GM04503 (cell line): ENCODE results near the gene MAD1L1.
"Not testable (repeated sequence)": the region's sequence is repeated elsewhere in the genome, so short reads cannot be mapped to it uniquely, and the experiment has no call there.

Experiments
- DNase-seq: peaks from one replicate; pipeline ENCODE4 v3.0.0-alpha.2; 2012; ENCODE audit warnings: low read depth

Gene MAD1L1

DNA sequence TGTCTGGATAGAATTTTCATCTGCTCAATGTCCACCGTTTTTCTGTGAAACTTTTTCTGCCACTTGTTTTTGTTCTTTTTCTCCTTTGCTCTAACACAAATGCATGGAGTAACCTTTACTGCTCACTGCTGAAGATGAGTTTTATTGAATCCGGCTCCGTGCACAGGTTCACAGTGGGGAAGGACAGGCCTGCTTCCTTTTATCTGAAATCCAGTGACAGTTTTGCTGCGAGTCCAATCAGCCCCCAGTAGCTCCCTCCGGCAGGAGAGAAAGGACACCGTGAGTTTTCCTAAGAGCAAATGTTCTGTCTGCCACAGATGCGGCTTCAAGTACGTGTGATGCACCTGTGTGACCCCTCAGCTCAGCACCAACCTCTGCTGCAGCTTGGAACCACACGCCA, 246.8 kb downstream of the MAD1L1 start:
- no peak for DNase-seq

DNA sequence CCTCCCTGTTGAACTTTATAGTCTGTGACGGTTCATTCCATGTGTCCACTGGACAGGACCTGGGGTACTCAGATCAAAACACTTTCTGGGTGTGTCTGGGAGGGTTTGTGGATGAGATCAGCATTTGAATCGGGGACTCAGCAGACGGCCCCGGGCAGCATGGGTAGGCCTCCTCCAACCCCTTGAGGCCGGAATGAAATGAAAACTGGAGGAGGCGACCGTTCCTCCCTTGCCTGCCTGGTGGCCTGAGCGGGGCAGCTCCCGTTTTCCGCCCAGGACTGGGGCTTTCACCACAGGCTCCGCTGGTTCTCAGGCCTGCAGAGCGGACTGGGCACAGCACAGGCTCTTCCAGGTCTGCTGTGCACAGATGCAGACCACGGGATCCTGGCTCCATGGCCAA, 247.7 kb downstream of the MAD1L1 start:
- no peak for DNase-seq

DNA sequence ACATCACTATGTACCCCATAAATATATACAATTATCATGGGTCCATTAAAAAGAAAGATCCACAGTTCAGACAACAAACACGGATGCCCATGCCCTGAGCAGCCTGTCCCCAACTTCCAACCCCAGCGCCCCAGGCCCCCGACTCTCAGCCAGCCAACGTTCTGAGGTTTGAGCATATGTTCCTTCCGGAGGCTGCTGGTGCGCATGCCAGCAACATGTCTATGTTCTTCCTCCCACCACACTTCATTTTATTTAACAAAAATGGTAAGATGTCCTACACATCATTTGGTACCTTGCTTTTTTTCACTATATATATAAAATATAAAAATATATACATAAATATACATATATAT, 250.9 kb downstream of the MAD1L1 start:
- no peak for DNase-seq

DNA sequence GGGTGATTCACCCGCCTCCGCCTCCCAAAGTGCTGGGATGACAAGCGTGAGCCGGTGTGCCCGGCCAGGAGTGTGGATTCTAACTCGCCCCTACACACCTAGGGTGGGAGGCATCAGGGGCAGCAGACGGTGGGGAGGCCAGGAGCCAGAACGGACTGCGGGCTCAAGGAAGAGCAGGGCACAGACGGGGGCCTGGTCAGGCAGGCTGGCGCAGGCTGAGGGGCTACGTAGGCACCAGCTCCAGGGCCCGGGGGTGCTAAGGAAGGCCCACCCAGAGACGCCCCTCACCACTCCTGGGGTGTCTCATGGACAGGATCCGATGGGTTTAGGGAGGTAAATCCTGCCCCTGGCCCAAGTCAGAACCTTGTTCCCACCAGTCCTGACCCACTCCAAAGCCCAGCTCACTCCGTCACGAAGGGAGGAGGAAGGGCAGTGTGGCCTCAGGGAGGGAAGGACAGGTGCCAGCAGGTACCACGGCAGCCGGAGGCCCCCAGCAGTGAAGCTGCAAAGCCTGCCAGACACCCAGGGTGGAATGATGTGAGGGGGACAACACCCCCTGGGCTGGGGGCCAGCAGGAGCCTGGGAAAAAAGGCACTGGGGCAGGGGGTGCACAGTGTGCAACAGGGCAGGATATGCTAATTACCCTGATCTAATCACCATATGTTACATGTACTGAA, 251.4 kb downstream of the MAD1L1 start:
- DNase-seq, result no peak

DNA sequence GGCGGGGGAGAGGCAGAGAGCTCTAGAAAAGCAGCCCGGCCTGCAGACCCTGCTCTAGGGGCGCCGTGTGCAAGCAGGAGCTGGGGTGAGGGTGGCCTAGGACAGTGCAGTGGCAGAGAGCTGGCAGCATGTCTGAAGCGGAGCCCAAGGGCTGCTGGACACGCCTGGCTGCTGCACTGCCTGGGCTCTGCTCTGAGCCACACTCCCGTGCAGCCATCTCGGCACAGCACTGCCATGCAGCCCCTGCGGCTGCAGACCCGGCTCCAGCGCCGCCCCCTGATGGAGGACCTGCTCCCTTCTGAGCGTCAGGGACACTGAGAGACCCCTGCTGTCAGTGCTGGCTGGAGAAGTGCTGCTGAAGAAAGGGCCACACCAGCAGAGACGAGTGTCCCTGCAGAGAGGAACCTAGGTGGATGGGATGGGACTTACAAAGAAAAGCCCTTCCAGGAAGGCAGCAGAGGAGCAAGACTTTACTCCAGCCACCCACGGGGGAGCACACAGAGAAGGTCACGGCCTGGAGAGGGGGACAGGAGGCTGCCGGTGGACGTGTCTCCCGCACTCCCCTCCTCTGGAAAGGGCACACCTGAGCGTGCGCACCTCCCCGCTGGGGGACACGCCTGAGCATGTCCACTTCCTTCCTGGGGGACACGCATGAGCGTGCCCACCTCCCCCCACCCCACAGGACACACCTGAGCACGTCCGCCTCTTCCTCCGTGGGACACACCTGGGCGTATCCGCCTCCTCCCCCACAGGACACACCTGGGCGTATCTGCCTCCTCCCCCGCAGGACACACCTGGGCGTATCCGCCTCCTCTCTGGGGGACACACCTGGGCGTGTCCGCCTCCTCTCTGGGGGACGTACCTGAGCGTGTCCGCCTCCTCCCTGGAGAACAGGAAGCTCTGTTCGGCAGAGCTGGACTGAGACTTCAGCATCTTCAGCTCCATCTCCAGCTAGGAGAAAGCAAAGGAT, 252.9 kb downstream of the MAD1L1 start:
- no peak for DNase-seq

DNA sequence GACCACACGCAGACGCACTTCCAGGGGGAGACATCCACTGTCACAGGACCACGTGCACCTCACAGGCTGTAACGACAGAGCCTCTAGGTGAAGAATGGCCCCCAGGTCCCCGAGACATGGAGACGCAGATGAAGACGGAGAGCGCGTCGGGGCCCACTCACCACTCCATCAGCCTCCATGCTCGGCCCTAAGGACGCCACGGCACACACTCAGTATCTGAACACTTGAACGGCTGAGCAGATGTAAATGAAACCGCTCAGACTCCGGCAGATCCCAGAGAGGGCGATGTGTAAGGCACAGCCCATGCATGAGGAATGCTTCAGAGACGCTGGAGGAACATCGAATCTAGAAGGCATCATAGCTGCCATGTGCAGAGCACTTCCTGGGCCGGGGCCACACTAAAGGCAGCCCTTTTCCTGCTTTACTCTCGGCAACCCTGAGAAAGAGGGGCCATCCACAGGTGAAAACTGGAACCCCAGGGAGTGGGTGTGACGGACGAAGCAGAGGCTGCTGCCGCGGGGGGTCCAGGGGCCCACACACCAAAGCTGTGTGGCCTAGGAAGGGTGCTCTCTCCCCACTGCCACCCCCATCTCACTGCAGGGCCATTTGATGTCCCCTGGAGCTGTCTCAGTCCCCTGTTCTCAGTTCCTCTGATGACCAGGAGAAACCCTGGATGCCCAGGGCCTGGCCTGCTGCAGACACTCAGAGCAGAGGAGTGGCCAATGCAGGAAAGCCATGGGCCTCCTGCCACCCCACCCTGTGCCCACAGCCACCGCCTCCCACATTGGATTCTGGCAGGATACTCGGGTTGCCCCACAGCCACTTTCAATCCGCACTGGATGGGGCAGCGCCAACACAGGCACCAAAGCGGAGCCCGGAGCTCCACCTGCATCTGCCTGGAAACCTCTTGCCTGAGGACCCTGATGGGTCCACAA, 253.8 kb downstream of the MAD1L1 start:
- no peak for DNase-seq

DNA sequence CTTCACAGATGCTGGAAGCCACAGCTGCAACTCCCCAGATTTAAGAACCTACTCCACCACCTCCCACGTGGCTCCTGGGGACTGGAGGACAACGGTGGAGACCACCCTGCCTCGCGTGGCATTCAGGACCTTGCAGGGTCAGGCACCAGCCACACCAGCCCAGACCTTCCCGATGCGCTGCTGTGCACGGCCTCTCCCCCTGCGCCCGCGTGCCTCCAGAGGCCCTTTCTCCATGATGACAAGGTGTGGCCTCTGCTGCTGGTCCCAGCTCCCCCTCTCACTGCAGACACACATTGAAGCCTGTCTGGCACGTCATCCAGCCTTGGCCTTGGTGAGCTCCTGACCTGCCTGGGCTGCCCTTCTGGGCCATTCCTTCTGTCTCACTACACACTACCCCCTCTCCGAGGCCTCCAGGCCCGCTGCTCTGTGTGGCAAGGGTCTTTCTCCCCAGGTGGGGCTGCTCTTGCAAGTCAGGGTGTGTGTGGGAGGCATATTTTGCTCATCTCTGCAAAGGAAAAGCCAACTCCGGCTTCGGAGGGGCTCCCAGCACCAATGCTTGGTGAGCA, 254.8 kb downstream of the MAD1L1 start:
- DNase-seq, result no peak

DNA sequence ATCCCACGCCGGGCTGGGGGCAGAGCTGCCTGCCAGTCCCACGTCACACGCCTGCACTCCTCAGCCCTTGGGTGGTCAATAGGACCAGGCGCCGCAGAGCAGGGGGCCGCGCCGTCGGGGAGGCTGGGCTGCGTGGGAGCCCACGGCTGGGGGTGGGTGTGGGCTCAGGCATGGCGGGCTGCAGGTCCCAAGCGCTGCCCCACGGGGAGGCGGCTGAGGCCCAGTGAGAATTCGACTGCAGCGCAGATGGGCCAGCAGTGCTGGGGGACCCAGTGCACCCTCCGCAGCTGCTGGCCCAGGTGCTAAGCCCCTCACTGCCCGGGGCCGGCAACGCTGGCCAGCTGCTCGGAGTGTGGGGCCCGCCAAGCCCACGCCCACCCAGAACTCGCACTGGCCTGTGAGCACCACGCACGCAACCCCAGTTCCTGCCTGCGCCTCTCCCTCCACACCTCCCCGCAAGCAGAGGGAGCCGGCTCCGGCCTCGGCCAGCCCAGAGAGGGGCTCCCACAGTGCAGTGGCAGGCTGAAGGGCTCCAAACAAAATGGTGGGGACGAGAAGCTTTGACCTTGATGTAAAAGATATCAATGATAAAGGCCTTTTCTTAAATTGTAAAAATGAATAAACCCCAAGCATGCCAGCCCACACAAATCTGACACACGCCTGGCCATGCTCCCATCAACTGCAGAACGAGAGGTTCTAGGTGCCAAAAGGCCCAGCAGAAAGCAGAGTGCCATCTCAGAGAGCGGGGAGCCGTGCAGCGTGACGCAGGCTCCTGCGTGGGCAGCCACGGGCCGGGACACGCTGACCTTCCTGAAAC, 255.5 kb downstream of the MAD1L1 start:
- DNase-seq, result no peak

DNA sequence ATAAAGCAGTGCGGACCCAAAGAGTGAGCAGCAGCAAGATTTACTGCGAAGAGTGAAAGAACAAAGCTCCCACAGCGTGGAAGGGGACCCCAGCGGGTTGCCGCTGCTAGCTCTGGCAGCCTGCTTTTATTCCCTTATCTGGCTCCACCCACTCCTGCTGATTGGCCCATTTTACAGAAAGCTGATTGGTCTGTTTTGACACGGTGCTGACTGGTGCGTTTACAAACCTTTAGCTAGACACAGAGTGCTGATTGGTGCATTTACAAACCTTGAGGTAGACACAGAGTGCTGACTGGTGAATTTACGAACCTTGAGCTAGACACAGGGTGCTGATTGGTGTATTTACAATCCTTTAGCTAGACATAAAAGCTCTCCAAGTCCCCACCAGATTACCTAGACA, 256.2 kb downstream of the MAD1L1 start:
- DNase-seq, result not testable (repeated sequence)

DNA sequence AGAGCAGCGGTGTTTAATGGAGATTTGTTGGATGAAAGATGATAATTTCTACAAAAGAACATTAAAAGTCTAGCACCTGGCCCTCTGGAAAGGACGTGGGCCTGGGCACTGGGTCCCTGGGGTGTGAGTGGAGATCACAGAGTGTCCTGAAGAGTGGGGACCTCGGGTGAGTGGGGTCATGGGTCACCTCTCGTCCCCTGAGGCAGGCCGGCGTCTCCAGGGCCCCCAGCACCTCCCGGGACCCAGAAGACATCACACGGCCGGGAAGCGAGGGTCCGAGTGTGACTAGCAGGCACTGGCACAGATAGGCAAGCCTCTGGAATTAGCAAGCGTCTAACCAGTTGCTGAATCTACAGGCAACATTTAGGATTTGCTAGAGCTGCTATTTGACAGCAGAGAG, 257.2 kb downstream of the MAD1L1 start:
- no peak for DNase-seq

DNA sequence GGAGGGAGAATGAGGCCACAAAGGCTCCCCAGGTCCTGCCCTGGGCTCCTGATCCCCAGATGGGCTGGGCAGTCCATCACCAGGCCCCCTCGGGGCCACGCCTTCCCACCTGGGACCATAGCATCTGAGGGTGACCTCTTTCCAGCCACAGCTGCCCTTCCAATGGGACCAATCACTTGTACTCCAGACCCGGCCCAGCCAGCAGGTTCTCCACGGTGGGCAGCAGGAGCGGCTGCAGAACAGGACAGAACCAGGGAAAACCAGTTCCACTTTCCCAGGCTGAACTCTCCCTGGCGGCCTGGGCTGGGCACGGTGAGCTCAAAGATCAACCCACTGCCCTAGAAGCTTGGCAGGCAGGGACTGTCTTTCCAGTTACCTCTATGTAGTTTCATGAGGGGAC, 257.6 kb downstream of the MAD1L1 start:
- DNase-seq, result no peak

DNA sequence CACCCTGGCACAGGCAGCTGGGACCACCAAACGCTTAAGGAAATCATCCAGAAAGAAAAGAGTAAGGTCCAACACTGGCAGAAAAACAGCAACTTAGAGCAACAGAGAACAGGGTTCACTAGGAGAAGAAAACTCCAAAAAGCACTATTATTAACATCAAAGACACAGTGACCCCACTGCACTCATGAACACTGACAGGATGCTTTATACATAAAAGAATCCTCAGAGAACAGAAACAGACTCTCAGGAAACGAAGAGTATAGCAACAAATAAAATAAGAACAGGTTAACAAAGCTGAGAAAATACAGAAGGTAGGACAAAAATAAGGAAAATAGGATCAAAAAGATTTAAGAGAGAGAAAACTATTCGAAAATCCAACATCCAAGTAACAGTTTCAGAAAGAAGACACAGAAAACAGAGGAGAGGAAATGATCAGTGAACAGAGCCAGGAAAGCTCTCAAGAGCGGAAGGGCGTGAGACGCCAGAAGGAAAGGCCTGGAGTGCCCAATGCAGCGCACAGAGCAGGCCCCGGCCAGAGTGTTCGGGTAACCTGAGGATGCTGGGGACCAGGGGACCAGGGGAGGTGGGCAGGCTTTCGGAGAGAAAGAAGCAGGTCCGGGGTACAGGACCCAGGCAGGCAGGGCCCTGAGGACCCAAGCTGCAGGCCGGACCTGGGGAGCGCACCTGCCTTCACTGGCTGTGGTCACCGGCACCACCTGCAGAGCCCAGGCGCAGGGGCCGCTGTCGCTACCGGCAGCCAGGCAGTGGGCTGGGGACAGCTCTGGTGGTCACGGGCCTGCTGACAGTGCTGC, 258.2 kb downstream of the MAD1L1 start:
- no peak for DNase-seq

DNA sequence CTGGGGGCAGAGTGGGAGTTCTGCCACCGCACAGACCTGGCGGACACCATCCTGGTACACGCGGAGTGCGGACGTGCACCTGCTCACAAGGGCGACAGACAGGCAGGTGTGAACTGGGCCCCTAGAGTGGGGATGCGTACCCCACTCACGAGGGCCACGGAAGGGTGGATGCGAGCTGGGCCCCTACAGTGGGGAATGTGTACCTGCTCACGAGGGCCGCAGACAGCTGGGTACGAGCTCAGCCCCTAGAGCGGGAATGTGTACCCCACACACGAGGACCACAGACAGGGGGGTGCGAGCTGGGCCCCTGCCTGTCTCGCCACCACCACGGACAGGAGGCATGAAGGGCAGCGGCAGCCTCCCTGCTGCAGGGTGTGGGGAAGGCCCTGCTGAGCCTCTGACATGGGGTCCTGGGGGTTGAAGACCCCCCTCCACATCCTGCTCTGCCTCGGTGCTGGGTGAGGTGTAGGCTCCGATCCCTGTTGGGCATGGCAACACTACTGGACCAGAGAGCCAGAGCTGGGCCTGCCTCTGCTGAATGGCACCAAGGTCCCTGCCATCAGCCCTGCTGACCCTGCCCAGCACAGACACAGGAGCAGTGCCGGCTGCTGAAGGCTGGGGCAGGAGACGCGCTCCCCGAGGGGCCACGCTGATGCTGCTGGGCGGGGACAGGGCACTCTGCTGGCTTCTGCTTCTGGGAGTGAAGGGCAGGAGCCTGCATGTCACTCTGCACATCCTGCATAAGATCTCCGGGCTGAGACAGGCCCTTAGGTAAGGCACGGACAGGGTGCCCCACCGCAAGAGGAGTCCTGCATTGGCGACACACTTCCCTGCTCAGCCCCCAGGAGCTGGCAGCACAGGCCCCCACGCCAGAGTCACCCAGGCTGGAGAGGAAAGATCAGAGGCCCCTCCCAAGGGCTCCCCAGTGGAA, 259.2 kb downstream of the MAD1L1 start:
- DNase-seq, result no peak

DNA sequence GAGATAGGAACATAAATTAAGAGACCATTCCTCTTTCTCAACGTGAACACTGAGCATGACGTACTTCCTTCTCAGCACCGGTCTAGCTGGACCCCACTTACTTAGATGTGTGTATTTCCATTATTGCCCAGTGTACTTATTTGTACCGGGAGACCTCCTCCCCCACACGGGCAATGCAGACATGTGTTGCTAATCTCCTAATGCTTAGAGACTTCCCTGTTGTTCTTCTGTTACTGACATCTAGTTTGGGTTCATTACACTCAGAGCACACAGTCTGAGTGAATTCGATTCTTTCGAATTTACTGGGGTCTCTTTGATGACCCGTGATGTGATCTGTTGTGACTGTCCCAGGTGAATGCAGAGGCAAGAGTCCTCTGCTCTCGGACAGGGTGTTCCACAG, 260.0 kb downstream of the MAD1L1 start:
- no peak for DNase-seq

DNA sequence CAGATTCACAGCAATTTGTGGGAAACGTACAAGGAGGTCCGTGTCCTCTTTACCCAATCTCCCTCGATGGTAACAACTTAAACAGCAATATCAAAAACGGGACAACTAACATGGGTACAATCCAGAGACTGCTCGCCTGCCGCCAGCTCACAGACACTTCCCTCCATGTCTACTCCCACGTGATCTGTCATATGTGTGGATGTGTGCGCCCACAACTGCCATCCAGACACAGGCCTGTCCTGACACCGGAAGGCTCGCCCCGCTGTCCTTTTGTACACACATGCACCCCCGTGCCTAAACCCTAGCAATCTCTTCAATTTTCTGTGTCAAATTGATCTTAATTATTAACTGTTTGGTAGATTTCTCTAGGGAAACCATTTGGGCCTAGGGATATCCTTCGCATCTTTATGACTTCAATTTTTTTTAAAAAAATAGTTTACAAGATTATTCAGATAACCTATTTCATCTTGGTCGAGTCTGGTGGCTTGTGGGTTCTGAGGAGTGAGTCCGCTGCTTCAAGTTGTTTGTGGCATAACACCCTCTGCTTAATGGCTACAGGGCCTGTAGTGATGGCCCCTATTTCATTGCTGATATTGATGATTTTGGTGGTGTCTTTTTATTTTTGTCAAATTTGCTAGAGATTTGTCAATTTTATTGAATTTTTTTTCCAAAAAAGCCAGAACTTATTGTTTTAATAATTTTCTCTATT, 260.6 kb downstream of the MAD1L1 start:
- DNase-seq, result no peak

DNA sequence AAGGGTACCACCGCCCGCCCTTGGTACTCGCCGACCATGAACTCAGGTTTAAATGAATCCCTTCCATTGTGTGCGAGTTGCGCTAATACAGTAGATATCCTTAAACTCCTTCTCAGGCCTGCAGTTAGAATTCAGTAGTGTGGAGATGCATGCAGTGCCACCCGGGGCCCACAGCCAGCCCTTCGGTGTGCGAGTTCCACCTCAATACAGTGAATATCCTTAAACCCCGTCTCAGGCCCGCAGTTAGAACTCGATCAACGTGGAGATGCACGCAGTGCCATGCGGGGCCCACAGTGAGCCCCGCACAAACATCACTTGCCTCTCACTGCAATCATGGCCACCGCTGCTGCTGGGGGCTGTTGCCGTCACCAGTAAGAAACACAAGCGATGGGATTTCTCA, 261.9 kb downstream of the MAD1L1 start:
- DNase-seq, result no peak

DNA sequence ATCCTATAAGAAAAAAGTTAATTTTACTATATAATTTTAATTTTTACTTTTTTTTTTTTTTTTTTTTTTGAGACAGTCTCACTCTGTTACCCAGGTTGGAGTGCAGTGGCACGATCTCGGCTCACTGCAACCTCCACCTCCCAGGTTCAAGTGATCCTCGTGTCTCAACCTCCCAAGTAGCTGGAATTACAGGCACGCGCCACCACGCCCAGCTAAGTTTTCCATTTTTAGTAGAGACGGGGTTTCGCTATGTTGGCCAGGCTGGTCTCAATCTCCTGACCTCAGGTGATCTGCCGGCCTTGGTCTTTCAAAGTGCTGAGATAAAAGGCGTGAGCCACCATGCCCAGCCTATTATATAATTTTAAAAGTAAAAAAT, 262.5 kb downstream of the MAD1L1 start:
- not testable (repeated sequence) for DNase-seq

DNA sequence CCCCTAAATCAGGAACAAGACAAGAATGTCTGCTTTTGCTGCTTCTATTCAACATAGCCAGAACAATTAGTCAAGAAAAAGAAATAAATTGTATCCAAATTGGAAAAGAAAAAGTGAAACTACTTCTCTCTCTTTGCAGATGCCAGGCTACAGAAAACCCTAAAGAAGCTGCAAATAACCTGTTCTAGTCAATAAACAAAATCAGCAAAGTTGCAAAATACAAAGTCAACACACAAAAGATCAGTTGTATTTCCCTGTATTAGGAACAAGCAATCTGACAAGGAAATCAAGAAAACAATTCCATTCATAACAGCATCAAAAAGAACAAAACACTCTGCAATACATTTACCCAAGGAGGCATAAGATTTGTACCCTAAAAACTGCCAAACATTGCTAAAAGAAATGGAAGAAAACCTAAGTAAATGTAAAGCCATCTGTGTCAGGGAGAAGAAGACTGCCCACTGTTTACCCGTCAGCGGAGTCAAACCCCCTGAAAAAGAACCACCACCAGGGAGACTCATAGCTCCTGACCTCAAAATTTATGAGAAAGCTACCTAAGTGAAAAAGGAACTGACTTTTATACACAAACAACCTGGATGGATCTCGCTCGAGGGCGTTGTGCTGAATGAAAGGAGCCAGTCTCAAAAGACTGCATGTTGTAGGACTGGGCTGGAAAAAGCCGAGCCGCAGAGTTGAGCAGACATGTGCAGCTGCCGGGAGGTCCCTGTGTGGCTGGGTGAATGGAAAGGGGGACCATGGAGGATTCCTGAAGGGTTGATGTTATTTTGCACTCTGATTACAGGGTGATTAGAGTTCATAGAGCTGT, 263.1 kb downstream of the MAD1L1 start:
- no peak for DNase-seq
